Neural cell (in vitro differentiated cells): Measurements from ENCODE around the gene GALNT13. TPM values are rescaled to one million over a fixed set of nuclear protein-coding genes. Genes with fewer than 3 reads are reported as not detected.
"Not testable (repeated sequence)": the region's sequence is repeated elsewhere in the genome, so short reads cannot be mapped to it uniquely, and the experiment has no call there.

ENCODE experiments used
- H2AFZ ChIP-seq: fragments of 200-600, 300-800 bp; sonication (generic), shearing (Covaris generic); 2 replicates; pipeline ENCODE4 v1.6.0; 2014; ENCODE audit warnings: low read depth, mild to moderate bottlenecking, antibody characterized with exemption, low read length, moderate library complexity
- H3F3A ChIP-seq: fragments of 200-600 bp; shearing (Covaris generic); 2 replicates; pipeline ENCODE4 v1.6.1; 2016; ENCODE audit warnings: mild to moderate bottlenecking, moderate library complexity, mixed read lengths, antibody characterized with exemption, low read length; ENCODE audit not compliant: insufficient read depth, poor library complexity, severe bottlenecking
- H3K27ac ChIP-seq: fragments of 200-600, 300-800 bp; sonication (generic), shearing (Covaris generic); 2 replicates; pipeline ENCODE4 v1.5.1; 2014; ENCODE audit warnings: mild to moderate bottlenecking, low read length, moderate library complexity
- H3K27me3 ChIP-seq: fragments of 300-800, 200-600 bp; sonication (generic), shearing (Covaris generic); 2 replicates; pipeline ENCODE4 v1.6.0; 2014; ENCODE audit warnings: mild to moderate bottlenecking, low read depth, low read length, moderate library complexity; ENCODE audit not compliant: insufficient read depth
- H3K36me3 ChIP-seq: fragments of 300-800, 200-600 bp; sonication (generic), shearing (Covaris generic); 2 replicates; pipeline ENCODE4 v1.5.1; 2014; ENCODE audit warnings: mild to moderate bottlenecking, antibody characterized with exemption, low read length, moderate library complexity; ENCODE audit not compliant: insufficient read depth
- H3K4me2 ChIP-seq: fragments of 300-800, 200-600 bp; sonication (generic), shearing (Covaris generic); 2 replicates; pipeline ENCODE4 v1.6.0; 2014; ENCODE audit warnings: mild to moderate bottlenecking, low read length
- H3K4me3 ChIP-seq: fragments of 300-800, 200-600 bp; sonication (generic), shearing (Covaris generic); 2 replicates; pipeline ENCODE4 v1.5.1; 2014; ENCODE audit warnings: mild to moderate bottlenecking, low read length, moderate library complexity
- H3K79me2 ChIP-seq: fragments of 200-600 bp; shearing (Covaris generic); replicated peaks from 2 replicates; pipeline ENCODE4 v1.6.0; 2014; ENCODE audit warnings: mild to moderate bottlenecking, low read length, moderate library complexity; ENCODE audit not compliant: insufficient read depth
- H3K9ac ChIP-seq: fragments of 300-800, 200-600 bp; sonication (generic), shearing (Covaris generic); 2 replicates; pipeline ENCODE4 v1.6.1; 2016; ENCODE audit warnings: mild to moderate bottlenecking, low read length, mixed read lengths
- H3K9me2 ChIP-seq: fragments of 200-600 bp; shearing (Covaris generic); 2 replicates; pipeline ENCODE4 v1.6.1; 2016; ENCODE audit warnings: mild to moderate bottlenecking, low read length, mixed read lengths; ENCODE audit not compliant: insufficient read depth
- H3K9me3 ChIP-seq: fragments of 200-600, 300-800 bp; sonication (generic), shearing (Covaris generic); 2 replicates; pipeline ENCODE4 v1.6.1; 2016; ENCODE audit warnings: mild to moderate bottlenecking, mixed run types, low read length, moderate library complexity, mixed read lengths
- H4K20me1 ChIP-seq: fragments of 200-600 bp; shearing (Covaris generic); 2 replicates; pipeline ENCODE4 v1.6.1; 2016; ENCODE audit warnings: mild to moderate bottlenecking, mixed run types; ENCODE audit not compliant: insufficient read depth
- EP300 ChIP-seq: fragments of 450-650 bp; conservative IDR thresholded peaks from 2 replicates; pipeline ENCODE4 v1.6.1; 2014; ENCODE audit warnings: antibody characterized with exemption, mild to moderate bottlenecking, moderate library complexity; ENCODE audit not compliant: poor library complexity, severe bottlenecking
- EZH2 ChIP-seq: fragments of 200-600, 300-800 bp; shearing (Covaris generic), sonication (generic); IDR thresholded peaks from 2 replicates; pipeline ENCODE4 v1.6.1; 2014; ENCODE audit warnings: antibody characterized with exemption, low read length, borderline replicate concordance, mild to moderate bottlenecking; ENCODE audit not compliant: insufficient read depth, poor library complexity, severe bottlenecking
- MXI1 ChIP-seq: fragments of 450-650 bp; conservative IDR thresholded peaks from 2 replicates; pipeline ENCODE4 v1.6.1; 2014; ENCODE audit warnings: antibody characterized with exemption, mild to moderate bottlenecking; ENCODE audit not compliant: poor library complexity, severe bottlenecking
- POLR2AphosphoS5 ChIP-seq: IDR thresholded peaks from 2 replicates; pipeline ENCODE4 v1.6.1; 2012
- RAD21 ChIP-seq: fragments of 450-650 bp; conservative IDR thresholded peaks from 2 replicates; pipeline ENCODE4 v1.6.1; 2014; ENCODE audit warnings: antibody characterized with exemption, mild to moderate bottlenecking, moderate library complexity
- SMC3 ChIP-seq: fragments of 450-650 bp; conservative IDR thresholded peaks from 2 replicates; pipeline ENCODE4 v1.6.1; 2014; ENCODE audit warnings: antibody characterized with exemption, mild to moderate bottlenecking, moderate library complexity; ENCODE audit not compliant: poor library complexity
- TAF1 ChIP-seq: IDR thresholded peaks from 2 replicates; pipeline ENCODE4 v1.6.1; 2012; ENCODE audit warnings: low read depth
- polyA plus RNA-seq: library from polyadenylated mRNA; depleted of rRNA; stranded (reverse); fragments of >200 nt; gene quantifications from 2 replicates; pipeline ENCODE4 v1.2.3, GENCODE V29; 2014
- TF ChIP-seq, protein P1 (sequence below): IDR thresholded peaks from 2 replicates; pipeline ENCODE4 v1.6.1; 2012; ENCODE audit warnings: borderline replicate concordance
- TF ChIP-seq, protein P2 (sequence below): fragments of 450-650 bp; IDR thresholded peaks from 2 replicates; pipeline ENCODE4 v1.5.1; 2014; ENCODE audit warnings: antibody characterized with exemption, mild to moderate bottlenecking, moderate library complexity; ENCODE audit not compliant: poor library complexity, severe bottlenecking

The GALNT13 gene
- polyA plus RNA-seq, 1 donor from 2014 or later = 12.4 TPM

DNA sequence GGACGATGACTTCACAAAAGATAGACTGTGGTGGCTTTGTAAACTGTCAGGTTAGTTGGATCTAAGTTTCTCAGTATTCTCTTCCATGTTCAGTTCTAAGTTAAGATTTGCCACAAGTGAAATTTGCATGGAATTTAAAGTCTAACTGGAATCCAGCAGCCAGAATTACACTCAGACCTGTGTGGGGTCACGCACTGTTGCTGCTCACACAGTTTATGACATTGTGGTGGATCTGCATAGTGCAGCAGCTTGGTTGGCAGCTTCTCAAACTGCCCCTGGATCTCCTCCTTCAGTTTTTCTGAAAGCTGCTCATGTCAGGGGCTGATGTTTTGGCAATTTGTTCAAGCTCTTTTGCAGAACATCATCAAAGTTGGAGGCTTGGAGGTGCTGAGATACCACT lies 598.7 kb downstream of the GALNT13 start:
- Histone ChIP-seq H3K79me2 (no peaks in the 10 kb centered on the region), H3K9me2 (no peaks in the 10 kb centered on the region), H2AFZ (no peak overlapping the region), H4K20me1 (no peaks in the 10 kb centered on the region), H3K27me3 (no peaks in the 10 kb centered on the region), H3F3A (no peaks in the 10 kb centered on the region), H3K27ac (no peak overlapping the region), H3K4me2 (no peak overlapping the region), H3K9me3 (no peaks in the 10 kb centered on the region), H3K36me3 (no peaks in the 10 kb centered on the region), H3K4me3 (no peak overlapping the region), H3K9ac (no peak overlapping the region)
- TF ChIP-seq POLR2AphosphoS5 (no peak), EZH2 (no peak), SMC3 (no peak), EP300 (no peak), RAD21 (no peak), MXI1 (no peak), TAF1 (no peak)
- TF ChIP-seq, protein P1, sequence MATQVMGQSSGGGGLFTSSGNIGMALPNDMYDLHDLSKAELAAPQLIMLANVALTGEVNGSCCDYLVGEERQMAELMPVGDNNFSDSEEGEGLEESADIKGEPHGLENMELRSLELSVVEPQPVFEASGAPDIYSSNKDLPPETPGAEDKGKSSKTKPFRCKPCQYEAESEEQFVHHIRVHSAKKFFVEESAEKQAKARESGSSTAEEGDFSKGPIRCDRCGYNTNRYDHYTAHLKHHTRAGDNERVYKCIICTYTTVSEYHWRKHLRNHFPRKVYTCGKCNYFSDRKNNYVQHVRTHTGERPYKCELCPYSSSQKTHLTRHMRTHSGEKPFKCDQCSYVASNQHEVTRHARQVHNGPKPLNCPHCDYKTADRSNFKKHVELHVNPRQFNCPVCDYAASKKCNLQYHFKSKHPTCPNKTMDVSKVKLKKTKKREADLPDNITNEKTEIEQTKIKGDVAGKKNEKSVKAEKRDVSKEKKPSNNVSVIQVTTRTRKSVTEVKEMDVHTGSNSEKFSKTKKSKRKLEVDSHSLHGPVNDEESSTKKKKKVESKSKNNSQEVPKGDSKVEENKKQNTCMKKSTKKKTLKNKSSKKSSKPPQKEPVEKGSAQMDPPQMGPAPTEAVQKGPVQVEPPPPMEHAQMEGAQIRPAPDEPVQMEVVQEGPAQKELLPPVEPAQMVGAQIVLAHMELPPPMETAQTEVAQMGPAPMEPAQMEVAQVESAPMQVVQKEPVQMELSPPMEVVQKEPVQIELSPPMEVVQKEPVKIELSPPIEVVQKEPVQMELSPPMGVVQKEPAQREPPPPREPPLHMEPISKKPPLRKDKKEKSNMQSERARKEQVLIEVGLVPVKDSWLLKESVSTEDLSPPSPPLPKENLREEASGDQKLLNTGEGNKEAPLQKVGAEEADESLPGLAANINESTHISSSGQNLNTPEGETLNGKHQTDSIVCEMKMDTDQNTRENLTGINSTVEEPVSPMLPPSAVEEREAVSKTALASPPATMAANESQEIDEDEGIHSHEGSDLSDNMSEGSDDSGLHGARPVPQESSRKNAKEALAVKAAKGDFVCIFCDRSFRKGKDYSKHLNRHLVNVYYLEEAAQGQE = no peak
- TF ChIP-seq, protein P2, sequence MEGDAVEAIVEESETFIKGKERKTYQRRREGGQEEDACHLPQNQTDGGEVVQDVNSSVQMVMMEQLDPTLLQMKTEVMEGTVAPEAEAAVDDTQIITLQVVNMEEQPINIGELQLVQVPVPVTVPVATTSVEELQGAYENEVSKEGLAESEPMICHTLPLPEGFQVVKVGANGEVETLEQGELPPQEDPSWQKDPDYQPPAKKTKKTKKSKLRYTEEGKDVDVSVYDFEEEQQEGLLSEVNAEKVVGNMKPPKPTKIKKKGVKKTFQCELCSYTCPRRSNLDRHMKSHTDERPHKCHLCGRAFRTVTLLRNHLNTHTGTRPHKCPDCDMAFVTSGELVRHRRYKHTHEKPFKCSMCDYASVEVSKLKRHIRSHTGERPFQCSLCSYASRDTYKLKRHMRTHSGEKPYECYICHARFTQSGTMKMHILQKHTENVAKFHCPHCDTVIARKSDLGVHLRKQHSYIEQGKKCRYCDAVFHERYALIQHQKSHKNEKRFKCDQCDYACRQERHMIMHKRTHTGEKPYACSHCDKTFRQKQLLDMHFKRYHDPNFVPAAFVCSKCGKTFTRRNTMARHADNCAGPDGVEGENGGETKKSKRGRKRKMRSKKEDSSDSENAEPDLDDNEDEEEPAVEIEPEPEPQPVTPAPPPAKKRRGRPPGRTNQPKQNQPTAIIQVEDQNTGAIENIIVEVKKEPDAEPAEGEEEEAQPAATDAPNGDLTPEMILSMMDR = no peak

DNA sequence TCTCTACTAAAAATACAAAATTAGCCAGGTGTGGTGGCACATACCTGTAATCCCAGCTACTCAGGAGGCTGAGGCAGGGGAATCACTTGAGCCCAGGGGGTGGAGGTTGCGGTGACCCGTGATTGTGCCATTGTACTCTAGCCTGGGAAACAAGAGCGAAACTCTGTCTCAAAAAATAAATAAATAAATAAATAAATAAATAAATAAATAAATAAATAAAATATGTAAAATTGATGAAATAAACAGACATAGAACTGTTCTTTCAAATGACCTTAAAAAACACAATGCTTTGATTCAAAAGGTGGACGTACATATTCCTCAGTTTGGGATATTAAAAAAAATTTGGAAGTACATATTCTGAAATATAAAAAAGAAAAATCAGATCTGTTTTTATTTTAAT lies 599.8 kb downstream of the GALNT13 start:
- not testable (repeated sequence) for H3K4me2 ChIP-seq, H3K4me3 ChIP-seq, H3K79me2 ChIP-seq, H3K27me3 ChIP-seq, H4K20me1 ChIP-seq, H3K36me3 ChIP-seq, H2AFZ ChIP-seq, H3F3A ChIP-seq, H3K9ac ChIP-seq, H3K9me2 ChIP-seq, H3K9me3 ChIP-seq, H3K27ac ChIP-seq

- H3K4me3 ChIP-seq = no peak overlapping the region
- H3K27me3 ChIP-seq = no peaks in the 10 kb centered on the region
- H4K20me1 ChIP-seq = no peaks in the 10 kb centered on the region
- H3F3A ChIP-seq = no peaks in the 10 kb centered on the region
- no peaks in the 10 kb centered on the region for H3K79me2 ChIP-seq
- H3K9ac ChIP-seq = no peak overlapping the region
- H2AFZ ChIP-seq = no peak overlapping the region
- no peak overlapping the region for H3K27ac ChIP-seq
- no peaks in the 10 kb centered on the region for H3K9me2 ChIP-seq
- TF ChIP-seq, protein P1 = no peak
- no peak for TF ChIP-seq POLR2AphosphoS5
- TF ChIP-seq TAF1 = no peak
- no peak for TF ChIP-seq EP300
- TF ChIP-seq, protein P2 = no peak
- no peak for TF ChIP-seq MXI1
- TF ChIP-seq SMC3 = no peak
- no peak for TF ChIP-seq RAD21
- no peaks in the 10 kb centered on the region for H3K9me3 ChIP-seq
- no peaks in the 10 kb centered on the region for H3K36me3 ChIP-seq
- no peak overlapping the region for H3K4me2 ChIP-seq
Measured at GRCh38 chr2:154477319-154477718, 605.6 kb downstream of the GALNT13 start.
